Sigmoid colon (tissue), 4 donors: ENCODE measurements around the gene SDK2.

Source experiments
- EP300 ChIP-seq, 4 donors: sonication (generic); formaldehyde crosslinking; IDR thresholded peaks; one replicate each; pipeline ENCODE4 v1.6.1; 2017; ENCODE audit warnings: antibody characterized with exemption in 4 of 4
- POLR2A ChIP-seq, 2 donors: fragments of 450-650 bp; IDR thresholded peaks; one replicate each; pipeline ENCODE4 v1.6.1; 2016; ENCODE audit warnings: antibody characterized with exemption in 2 of 2, mild to moderate bottlenecking in 2 of 2, moderate library complexity in 2 of 2

DNA sequence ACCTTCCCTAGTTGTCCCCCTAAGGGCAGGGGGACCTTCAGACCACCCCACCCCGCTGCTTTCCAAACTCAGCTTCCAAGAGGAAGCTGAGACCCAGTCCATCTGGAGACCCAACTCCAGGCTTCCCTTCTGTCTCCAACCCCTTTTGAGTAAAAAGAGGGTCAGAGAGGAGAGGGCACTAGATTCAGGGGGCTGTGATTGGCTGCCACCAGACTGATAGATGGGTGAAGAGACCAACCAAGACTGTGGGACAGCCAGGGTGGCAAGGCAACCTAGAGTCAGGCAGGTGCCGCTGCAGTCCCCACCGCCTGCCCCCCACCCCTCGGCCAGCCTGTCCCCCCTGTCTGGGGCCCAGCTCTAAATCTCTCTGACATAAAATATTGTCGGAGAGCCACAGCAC is 92.5 kb downstream of the SDK2 start:
- no peak for TF ChIP-seq POLR2A (IDR thresholded peaks at IDR 0.05)
- TF ChIP-seq EP300 (IDR thresholded peaks at IDR 0.05): no peak
